Measurements from ENCODE around the gene RTN4.

Gene RTN4

DNA sequence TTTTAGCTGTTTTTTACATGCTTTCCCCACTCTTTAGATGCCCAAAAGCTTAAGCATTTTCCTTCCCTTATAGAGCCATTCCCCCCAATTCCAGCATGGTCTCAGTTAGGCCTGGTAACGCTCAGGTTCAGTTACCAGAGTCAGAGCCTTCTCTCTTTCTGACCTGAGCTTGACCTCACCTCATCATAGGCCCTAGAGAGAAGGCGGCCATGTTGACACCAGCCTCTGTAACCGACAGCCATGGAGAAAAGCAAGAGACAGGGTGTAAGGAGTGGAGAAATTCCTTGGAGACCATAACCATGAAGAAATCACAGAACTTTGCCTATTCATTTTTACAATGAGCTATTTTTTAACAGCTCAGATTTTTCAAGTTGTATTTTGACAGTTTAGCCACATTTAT, 99.4 kb downstream of the RTN4 start:
- DNase-seq (ENCODE audit: low spot score), result no peak

DNA sequence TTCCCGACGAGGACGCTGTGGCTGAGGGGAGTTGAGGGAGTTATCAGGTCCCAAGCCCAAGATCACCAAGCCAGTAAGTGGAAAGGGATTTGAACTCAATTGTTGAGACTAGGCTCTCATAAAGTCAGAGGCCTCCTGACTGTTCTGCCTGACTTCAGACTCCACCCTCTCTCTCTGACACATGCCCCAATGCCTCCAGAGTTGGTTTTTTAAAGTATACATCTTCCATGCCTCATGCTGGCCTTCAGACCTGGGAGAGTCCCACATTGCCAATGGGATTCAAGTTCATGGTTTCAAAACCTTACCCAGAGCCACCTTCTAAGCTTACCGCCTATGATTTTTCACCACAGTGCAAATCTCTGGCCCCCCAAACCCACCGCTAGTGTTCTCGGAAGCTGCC, 100.8 kb downstream of the RTN4 start:
- no peak for DNase-seq (ENCODE audit: low spot score)

DNA sequence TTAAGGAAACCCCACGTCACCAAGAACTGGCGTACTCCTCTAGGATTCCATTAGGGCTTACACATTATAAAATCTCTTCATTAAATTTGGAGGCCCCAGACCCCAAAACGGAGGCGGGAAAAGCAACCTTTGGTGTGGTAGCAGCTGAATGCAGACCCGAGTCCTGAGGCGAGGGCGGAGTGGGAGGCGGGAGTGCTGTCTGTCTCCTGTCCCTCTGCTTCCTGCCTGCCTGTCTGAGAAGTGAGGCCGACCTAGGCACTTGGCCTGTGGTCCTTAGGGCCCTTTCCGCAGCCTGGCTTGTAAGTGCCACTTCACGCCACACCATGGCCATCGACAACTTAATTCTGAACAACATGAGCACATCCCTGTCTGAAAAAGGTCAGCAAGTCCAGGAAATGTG, 102.1 kb downstream of the RTN4 start:
- DNase-seq (ENCODE audit: low spot score), result no peak

DNA sequence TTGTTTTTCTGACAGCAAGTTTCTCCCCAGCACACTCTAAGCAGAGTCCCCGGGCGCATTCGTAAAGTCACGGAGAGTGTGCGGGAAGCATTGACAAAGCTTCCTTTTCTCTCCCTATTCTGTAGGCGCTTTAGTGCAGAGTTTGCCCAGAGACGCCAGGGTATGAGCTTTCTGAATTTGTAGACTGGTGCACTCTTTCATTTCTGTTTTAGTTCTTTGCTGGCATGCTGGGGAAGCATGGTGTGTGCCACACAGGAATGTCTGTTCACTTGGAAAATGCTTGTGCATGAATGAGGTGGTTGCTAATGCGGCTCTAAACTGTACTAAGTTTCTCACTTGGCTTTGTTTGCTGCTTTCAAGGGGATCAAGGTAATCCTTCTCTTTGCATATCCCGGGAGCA, 102.6 kb downstream of the RTN4 start:
- no peak for DNase-seq (ENCODE audit: low spot score)

DNA sequence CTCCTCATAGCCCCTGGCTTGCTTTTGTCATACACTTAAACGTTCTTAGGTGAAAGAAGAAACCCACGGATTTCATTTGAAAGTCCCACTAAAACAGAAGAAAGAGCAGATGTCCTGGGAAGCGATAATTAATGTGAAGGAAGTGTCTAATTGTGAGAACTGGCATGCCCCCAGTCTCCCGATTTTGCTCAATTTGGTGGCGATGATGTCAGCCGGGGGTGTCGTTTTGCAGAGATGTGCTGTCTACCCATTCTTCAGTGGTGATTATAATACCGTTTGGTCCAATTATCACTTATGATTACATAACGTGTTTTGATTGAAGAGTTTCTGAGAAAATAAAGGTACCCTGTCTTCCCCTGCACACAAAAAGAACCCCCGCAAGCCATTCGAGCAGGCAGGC, 103.1 kb downstream of the RTN4 start:
- no peak for DNase-seq (ENCODE audit: low spot score)

DNA sequence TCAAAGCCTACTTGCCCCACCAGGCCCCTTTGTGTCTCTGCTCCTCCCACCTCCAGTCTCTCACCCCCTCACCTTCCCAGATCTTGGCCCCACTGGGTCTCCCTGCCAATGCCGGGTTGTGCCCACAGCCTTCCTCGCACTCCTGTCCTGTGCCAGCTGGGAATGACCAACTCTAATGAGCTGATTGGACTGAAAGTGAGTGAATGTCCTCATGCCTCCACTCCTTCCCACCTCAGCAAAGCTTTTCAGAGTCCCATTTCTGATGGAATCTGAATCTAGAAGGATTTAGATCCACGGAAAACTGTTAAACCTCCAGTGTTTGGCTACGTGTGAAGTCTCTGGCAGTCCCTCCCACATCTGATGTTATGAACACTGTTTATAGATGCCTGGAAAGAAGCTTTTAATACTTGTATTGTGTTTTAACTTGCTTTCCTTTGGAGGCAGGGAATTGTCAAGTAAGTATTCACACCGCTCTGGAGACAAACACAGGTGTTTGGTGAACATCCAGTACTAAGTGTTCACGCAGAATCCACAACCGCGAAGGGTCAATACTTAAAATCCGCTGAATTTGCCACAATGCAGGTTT, 103.9 kb downstream of the RTN4 start:
- no peak for DNase-seq (ENCODE audit: low spot score)

GRCh38 chr2:54945391-54946219, 104.6 kb downstream of the RTN4 start:
- DNase-seq (ENCODE audit: low spot score), result no peak

- no peak for DNase-seq (ENCODE audit: low spot score)
Observed at GRCh38 chr2:54944724-54945326, 105.4 kb downstream of the RTN4 start.

- DNase-seq (ENCODE audit: low spot score), result no peak
Observed at GRCh38 chr2:54942373-54942772, 107.9 kb downstream of the RTN4 start.

DNA sequence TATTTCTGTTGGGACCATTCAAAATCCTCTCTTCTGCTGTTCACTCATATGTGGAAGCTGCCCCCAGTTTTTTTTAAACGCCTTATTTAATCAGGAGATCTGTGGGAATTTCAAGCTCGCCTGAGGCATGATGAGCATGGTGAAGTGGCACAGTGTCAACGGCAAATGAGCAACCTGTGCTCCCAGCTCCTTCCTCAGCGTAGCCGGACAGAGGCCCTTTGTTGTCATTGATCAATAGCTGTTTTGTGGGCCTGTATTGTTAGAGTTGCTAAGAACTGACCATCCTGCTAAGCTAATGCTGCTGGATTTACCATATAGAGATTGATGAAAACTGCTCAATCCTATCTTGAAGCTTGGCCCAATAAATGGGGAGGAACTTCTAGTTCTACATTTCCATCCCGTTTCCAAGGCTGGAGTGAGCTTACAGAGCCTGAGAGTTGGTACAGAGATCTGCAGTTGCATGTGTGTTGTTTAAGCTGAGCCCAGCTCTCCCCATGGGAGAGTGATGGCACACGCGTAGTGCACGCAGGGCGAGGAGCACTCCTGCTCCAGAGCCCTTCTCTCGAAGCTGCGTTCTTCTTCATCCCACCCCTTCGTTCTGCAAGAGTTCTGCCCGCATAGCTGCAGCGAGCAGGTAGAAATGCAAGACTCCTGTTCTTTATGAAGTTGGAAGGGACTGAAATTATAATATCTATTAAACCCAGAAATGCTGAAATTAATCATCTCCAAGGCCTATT, 108.8 kb downstream of the RTN4 start:
- DNase-seq (ENCODE audit: low spot score), result no peak

DNA sequence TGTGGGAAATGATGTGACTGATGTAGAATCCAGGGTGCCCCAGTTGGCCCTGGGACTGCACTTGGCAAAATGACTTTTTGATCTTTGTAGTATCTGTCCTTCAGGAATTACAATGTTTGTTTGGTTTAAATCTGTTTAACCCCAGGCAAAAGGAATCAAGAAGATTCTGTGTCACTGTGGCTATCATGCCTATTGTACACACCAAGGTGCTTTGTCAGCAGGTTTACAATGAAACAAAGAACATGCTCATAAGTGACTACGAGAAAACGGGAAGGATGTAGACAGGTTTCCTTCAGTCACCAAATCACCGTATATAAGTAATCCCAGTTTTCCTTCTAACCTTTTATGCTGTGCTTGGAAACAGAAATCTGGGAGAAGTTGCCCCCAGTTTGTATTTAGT, 109.5 kb downstream of the RTN4 start:
- DNase-seq (ENCODE audit: low spot score), result no peak

- DNase-seq (ENCODE audit: low spot score), result no peak
Observed at GRCh38 chr2:54939446-54940118, 110.7 kb downstream of the RTN4 start.

- no peak for DNase-seq (ENCODE audit: low spot score)
Observed at GRCh38 chr2:54936766-54937165, 113.5 kb downstream of the RTN4 start.

DNA sequence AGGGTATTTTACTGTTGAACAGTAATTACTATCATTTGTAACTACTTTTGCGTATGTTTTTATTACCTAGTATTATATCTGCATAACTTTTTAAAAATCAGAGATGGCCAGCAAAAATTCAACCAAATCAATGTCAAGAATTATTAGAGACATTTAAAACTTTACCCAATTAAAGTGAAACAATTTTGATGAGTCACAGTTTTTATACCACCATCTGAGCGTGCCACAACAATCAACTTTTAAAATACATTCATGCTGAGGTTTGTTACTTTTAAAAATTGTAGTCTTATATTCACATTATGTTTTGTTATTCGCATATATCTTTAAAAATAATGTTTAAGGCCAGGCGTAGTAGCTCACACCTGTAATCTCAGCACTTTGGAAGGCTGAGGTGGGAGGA, 114.9 kb downstream of the RTN4 start:
- no peak for DNase-seq (ENCODE audit: low spot score)

DNA sequence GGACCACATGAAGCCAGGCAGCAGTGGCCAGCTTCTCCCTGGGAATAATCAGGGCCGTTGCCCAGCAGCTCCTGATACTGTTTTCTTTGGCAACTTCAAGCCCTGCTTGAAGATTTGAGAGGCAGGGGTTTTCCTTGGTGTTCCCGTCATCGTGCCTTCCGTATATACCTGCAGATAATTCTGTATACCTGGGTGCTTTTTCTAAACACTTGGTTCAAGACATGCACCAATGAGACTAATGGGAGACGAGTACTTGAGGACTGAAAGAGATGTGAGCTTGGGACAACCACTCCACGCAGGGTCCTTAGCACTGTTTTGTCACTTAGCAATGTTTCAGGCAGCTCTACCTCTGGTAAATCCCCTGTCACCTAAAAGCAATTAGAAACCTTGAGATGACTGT, 118.8 kb downstream of the RTN4 start:
- DNase-seq (ENCODE audit: low spot score), result no peak

GRCh38 chr2:54928719-54929118, 121.5 kb downstream of the RTN4 start:
- no peak for DNase-seq (ENCODE audit: low spot score)

GRCh38 chr2:54927751-54928615, 122.3 kb downstream of the RTN4 start:
- DNase-seq (ENCODE audit: low spot score), result no peak

GRCh38 chr2:54927085-54927750, 123.0 kb downstream of the RTN4 start:
- DNase-seq (ENCODE audit: low spot score), result no peak

GRCh38 chr2:54925022-54925421, 125.2 kb downstream of the RTN4 start:
- DNase-seq (ENCODE audit: low spot score), result no peak

DNA sequence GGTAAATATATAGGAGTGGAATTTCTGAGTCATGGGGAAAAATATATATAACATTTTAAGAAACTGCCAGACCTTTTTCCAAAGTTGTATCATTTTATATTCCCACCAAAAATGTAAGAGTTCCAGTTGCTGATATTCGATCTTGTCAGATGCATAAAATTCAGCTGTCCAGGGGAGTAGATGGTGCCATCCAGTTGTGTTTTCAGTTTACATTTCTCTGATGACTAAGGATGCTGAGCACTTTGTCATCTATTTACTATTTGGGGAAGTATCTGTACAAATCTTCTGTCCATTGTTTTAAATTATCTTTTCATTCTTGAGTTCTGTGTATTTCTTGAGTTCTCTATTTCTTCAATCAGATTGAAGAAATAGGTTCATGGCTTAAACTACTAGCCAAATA, 126.1 kb downstream of the RTN4 start:
- no peak for DNase-seq (ENCODE audit: low spot score)

All from germinal center (tissue), 1 donor.